HEK293 (cell line): ENCODE results near the gene CEP85.

Experiments
- CTCF ChIP-seq: fragments of 450-650 bp; formaldehyde crosslinking; IDR thresholded peaks from 2 replicates; pipeline ENCODE4 v1.5.1; 2016; ENCODE audit warnings: missing biosample characterization, missing genetic modification characterization
- TCF7L2 ChIP-seq: IDR thresholded peaks from 2 replicates; pipeline ENCODE4 v1.6.1; 2011; ENCODE audit warnings: low read depth, mild to moderate bottlenecking, inconsistent platforms, low read length, moderate library complexity, borderline replicate concordance
- ZFP3 ChIP-seq: fragments of 450-650 bp; formaldehyde crosslinking; IDR thresholded peaks from 2 replicates; pipeline ENCODE4 v1.5.1; 2016; ENCODE audit warnings: low read depth, missing biosample characterization, missing genetic modification characterization
- ZNF266 ChIP-seq: fragments of 450-650 bp; formaldehyde crosslinking; IDR thresholded peaks from 2 replicates; pipeline ENCODE4 v1.5.1; 2016; ENCODE audit warnings: missing biosample characterization, missing genetic modification characterization, low read depth

- TF ChIP-seq TCF7L2 (no peak), ZFP3 (tag by site-specific recombination) (no peak), CTCF (peak; percentile 96), ZNF266 (tag by site-specific recombination) (no peak)
Observed at GRCh38 chr1:26233903-26234643, at the start of gene CEP85.
